ENCODE results near the gene ZSCAN12.

ZSCAN12 gene

GRCh38 chr6:28347119-28347518 is 52.4 kb downstream of the ZSCAN12 start:
- DNase-seq (ENCODE audit: extremely low spot score), result no peak
- TF ChIP-seq HDGF (IDR thresholded peaks at IDR 0.05; ENCODE audit: borderline replicate concordance) (no peak), SUZ12 (IDR thresholded peaks at IDR 0.05) (no peak), ELF4 (IDR thresholded peaks at IDR 0.05) (no peak), ZNF384 (IDR thresholded peaks at IDR 0.05) (no peak), FOXA1 (IDR thresholded peaks at IDR 0.05) (no peak), L3MBTL2 (conservative IDR thresholded peaks at IDR 0.05) (no peak), FOXM1 (IDR thresholded peaks at IDR 0.05; ENCODE audit: borderline replicate concordance) (no peak), ARNT (IDR thresholded peaks at IDR 0.05) (no peak), LEF1 (IDR thresholded peaks at IDR 0.05; ENCODE audit: borderline replicate concordance) (no peak), BHLHE40 (IDR thresholded peaks at IDR 0.05; ENCODE audit: borderline replicate concordance) (no peak)
- CTCF ChIA-PET, result no interaction called here
- POLR2A ChIA-PET, result interaction anchor here (0.6 to 2.1 kb wide), 6 partner anchors 9 to 454 kb away, joined by 3 to 8 read pairs (median 4); partner anchors contain the start of gene ZSCAN26

- no peak for DNase-seq (ENCODE audit: extremely low spot score)
- ChIA-PET POLR2A (interaction anchor here (0.8 to 1.2 kb wide), 2 partner anchors 9 to 204 kb away, joined by 4 read pairs; partner anchors contain the start of genes ZKSCAN8 and ZSCAN31), CTCF (no interaction called here)
- TF ChIP-seq ELF4 (IDR thresholded peaks at IDR 0.05) (no peak), FOXK2 (IDR thresholded peaks at IDR 0.05) (no peak), CTBP1 (IDR thresholded peaks at IDR 0.05; ENCODE audit: borderline replicate concordance) (no peak), BHLHE40 (IDR thresholded peaks at IDR 0.05; ENCODE audit: borderline replicate concordance) (no peak)
Measured at GRCh38 chr6:28345201-28345600, 54.3 kb downstream of the ZSCAN12 start.

- DNase-seq (ENCODE audit: extremely low spot score), result no peak
- TF ChIP-seq FOXK2 (IDR thresholded peaks at IDR 0.05) (no peak), BHLHE40 (IDR thresholded peaks at IDR 0.05; ENCODE audit: borderline replicate concordance) (no peak), HDGF (IDR thresholded peaks at IDR 0.05; ENCODE audit: borderline replicate concordance) (no peak), TARDBP (IDR thresholded peaks at IDR 0.05) (no peak)
- CTCF ChIA-PET, result no interaction called here
- POLR2A ChIA-PET, result interaction anchor here (1.1 kb wide), 1 partner anchor 9 kb away, joined by 3 read pairs; no protein-coding TSS in a partner anchor
Measured at GRCh38 chr6:28343898-28344677, 55.5 kb downstream of the ZSCAN12 start.

- DNase-seq (ENCODE audit: extremely low spot score), result no peak
- TF ChIP-seq HDGF (IDR thresholded peaks at IDR 0.05; ENCODE audit: borderline replicate concordance) (no peak), NFRKB (IDR thresholded peaks at IDR 0.05) (no peak), SUZ12 (IDR thresholded peaks at IDR 0.05) (no peak), PKNOX1 (IDR thresholded peaks at IDR 0.05) (no peak), CTBP1 (IDR thresholded peaks at IDR 0.05; ENCODE audit: borderline replicate concordance) (no peak), FOXA1 (IDR thresholded peaks at IDR 0.05) (no peak), ELF4 (IDR thresholded peaks at IDR 0.05) (no peak), L3MBTL2 (conservative IDR thresholded peaks at IDR 0.05) (no peak), TARDBP (IDR thresholded peaks at IDR 0.05) (no peak)
- CTCF ChIA-PET, result no interaction called here
- POLR2A ChIA-PET, result interaction anchor here (1.3 kb wide), 1 partner anchor 9 kb away, joined by 3 read pairs; the partner anchor contains the start of gene ZKSCAN3
Measured at GRCh38 chr6:28340310-28341095, 59.0 kb downstream of the ZSCAN12 start.

- POLR2A ChIA-PET, result interaction anchor here (0.7 to 3.5 kb wide), 10 partner anchors 8 to 213 kb away, joined by 3 to 24 read pairs (median 4); partner anchors contain the start of genes PGBD1, ZKSCAN3, ZKSCAN4 and ZSCAN16
- CTCF ChIA-PET, result interaction anchor here (1.1 kb wide), 1 partner anchor 19 kb away, joined by 3 read pairs; no protein-coding TSS in a partner anchor
- no peak for TF ChIP-seq BHLHE40 (IDR thresholded peaks at IDR 0.05; ENCODE audit: borderline replicate concordance)
- TF ChIP-seq FOXK2 (IDR thresholded peaks at IDR 0.05), result no peak
- no peak for TF ChIP-seq FOXA1 (IDR thresholded peaks at IDR 0.05)
- TF ChIP-seq SUZ12 (IDR thresholded peaks at IDR 0.05), result no peak
- no peak for TF ChIP-seq TARDBP (IDR thresholded peaks at IDR 0.05)
- no peak for TF ChIP-seq NFRKB (IDR thresholded peaks at IDR 0.05)
- no peak for TF ChIP-seq LEF1 (IDR thresholded peaks at IDR 0.05; ENCODE audit: borderline replicate concordance)
- TF ChIP-seq ELF4 (IDR thresholded peaks at IDR 0.05), result no peak
- TF ChIP-seq SP1 (IDR thresholded peaks at IDR 0.05), result no peak
- TF ChIP-seq CTBP1 (IDR thresholded peaks at IDR 0.05; ENCODE audit: borderline replicate concordance), result no peak
- DNase-seq (ENCODE audit: extremely low spot score), result no peak
Measured at GRCh38 chr6:28337121-28337520, 62.4 kb downstream of the ZSCAN12 start.

GRCh38 chr6:28336284-28337120 is 63.0 kb downstream of the ZSCAN12 start:
- TF ChIP-seq ARNT (IDR thresholded peaks at IDR 0.05) (no peak), CTBP1 (IDR thresholded peaks at IDR 0.05; ENCODE audit: borderline replicate concordance) (no peak)
- ChIA-PET POLR2A (interaction anchor here (0.7 to 3.5 kb wide), 15 partner anchors 9 to 250 kb away, joined by 3 to 24 read pairs (median 4); partner anchors contain the start of genes PGBD1, ZKSCAN3, ZKSCAN4 and ZSCAN16), CTCF (interaction anchor here (1.1 kb wide), 1 partner anchor 20 kb away, joined by 3 read pairs; no protein-coding TSS in a partner anchor)
- DNase-seq (ENCODE audit: extremely low spot score), result no peak
